Stimulated activated CD8-positive, alpha-beta memory T cell treated with anti-CD3 and anti-CD28 coated beads, Interleukin-15, amount 100 ng/mL, for 4 hours (primary cell): ENCODE results near the gene ZER1.
"Not testable (repeated sequence)": the region's sequence is repeated elsewhere in the genome, so short reads cannot be mapped to it uniquely, and the experiment has no call there.

Experiments
- DNase-seq, 2 donors: peaks; one replicate each; pipeline ENCODE4 v3.0.0-alpha.2; 2020; ENCODE audit warnings: low read depth in 2 of 2

ZER1 gene

DNA sequence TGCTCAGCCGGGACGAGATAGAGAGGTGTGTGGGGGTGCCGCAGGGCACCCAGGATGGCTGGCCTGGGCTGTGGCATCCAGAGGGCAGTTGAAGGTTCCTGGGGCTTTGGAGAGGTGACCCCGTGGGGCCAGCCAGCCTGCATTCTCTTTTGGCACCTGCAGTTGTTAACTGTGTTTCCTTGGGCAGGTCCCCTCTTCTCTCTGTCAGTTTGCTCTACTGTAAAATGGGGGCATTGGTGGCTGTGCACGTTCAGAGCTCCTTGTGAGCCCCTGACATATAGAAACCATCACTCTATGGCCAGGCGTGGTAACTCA, 56.3 kb downstream of the ZER1 start:
- no peak for DNase-seq

DNA sequence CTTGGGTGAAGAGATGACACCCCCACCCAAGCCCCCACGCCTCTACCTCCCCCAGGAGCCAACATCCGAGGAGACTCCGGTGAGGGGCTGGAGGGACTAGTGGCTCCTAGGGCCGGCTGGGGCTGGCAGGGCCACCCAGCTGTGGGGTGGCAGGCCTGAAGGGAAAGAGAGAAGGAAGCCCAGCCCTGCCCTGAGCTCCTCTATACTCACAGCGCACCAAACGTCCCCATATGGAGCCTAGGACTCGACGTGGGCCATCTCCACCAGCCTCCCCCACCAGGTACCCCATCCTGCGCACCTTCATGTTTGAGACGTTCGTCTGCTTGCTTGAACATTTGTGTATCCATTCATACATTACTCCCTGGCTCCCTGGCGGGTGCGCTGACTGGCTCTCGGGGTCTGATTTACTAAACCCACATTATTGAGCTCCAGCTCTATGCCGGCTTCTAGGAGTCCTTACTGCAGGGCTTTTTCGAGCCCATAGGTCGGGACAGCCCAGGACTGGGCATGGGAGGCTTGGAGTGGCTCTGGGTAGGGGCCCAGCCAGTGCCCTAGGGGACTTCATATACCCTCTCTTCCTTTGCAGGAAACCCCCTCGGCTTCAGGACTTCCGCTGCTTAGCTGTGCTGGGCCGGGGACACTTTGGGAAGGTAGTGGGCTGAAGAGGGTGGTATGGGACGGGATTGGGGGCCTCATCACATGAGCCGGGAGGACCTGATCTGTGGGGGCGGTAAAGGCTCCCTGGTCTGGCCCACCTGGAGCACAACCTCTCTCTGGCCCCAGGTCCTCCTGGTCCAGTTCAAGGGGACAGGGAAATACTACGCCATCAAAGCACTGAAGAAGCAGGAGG, 56.9 kb downstream of the ZER1 start:
- DNase-seq = no peak

DNA sequence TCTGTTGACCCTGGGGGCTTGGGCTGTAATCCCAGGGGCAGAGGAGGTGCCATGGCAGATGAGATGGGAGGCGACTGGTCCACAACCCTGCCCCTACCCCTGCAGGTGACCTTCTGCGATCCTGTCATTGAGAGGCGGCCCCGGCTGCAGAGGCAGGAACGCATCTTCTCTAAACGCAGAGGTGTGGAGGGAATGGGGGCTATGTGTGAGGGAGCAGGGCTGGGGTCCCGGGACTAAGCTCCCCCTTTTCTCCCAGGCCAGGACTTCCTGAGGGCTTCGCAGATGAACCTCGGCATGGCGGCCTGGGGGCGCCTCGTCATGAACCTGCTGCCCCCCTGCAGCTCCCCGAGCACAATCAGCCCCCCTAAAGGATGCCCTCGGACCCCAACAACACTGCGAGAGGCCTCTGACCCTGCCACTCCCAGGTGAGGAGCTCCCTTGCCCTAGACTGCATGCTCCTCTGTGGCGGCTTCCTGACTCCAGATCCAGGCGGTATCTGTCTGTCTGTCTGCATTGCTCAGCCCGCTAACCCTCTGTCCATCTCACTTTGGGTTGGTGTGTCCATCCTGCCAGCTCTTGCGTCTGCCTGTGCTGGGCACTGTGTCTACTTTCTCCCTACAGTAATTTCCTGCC, 57.7 kb downstream of the ZER1 start:
- DNase-seq = no peak

DNA sequence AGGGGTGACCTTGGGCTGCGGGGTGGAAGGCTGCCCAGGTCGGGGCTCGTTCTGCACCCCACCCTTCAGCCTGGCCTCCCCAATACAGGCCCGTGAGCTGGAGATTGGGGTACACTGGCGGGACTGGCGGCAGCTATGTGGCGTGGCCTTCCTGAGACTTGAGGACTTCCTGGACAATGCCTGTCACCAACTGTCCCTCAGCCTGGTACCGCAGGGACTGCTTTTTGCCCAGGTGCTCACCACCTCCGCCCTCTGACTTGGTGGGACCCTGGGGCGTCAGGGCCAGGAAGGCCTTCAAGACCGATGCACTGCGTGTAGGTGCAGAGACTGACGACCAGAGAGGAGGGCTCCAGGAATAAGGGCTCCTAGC, 58.3 kb downstream of the ZER1 start:
- no peak for DNase-seq

DNA sequence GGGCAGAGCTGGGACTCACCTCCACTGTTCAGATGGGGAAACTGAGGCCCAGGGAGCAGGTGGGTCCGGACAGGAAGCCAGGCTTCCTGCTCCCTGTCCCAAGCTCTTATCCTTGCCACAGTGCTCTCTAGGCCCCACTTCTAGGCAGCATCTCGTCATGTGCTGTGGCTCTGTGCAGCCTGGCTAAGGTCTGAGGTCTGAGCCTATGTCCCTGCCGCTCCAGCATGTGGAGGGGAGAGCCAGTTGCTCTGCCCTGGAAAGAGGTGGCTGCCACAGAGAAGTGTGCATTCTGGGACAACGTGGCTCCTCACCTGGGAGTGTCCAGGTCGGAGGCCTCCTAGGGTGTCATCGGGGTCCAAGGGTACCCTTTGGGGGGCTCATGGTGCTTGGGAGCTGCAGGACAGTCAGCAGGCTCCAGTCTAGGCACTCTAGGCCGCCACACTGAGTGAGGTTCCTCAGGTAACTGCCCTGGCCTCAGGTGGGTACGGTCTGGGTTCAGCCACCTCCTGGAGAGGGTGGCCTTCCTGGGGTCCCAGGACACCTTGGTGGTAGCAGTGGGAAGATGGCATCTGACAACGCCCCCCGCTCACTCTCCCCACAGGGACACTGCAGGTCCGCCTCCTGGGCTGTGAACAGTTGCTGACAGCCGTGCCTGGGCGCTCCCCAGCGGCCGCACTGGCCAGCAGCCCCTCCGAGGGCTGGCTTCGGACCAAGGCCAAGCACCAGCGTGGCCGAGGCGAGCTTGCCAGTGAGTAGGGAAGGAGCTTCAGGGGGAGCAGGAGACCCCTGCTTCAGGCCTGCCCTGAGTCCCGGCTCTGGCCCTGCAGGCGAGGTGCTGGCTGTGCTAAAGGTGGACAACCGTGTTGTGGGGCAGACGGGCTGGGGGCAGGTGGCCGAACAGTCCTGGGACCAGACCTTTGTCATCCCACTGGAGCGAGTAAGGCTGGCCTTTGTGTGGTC, 59.0 kb downstream of the ZER1 start:
- DNase-seq = no peak

DNA sequence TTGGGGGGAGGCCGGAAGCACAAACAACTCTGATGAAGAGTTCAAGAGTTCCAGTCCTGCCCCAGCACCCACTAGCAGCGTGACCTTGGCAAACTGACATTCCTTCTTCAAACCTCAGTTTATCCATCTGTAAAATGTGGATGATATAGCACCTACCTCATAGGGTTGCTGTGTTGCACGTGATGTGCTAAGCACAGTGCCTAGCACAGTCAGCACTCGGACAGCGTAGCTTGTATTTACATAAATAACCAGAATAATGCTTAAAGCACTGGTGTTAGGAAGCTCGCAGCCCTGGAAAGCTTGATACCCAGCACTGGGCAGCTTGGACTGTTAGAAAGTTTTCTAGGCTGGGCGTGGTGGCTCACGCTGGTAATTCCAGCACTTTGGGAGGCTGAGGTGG, 64.3 kb downstream of the ZER1 start:
- no peak for DNase-seq

DNA sequence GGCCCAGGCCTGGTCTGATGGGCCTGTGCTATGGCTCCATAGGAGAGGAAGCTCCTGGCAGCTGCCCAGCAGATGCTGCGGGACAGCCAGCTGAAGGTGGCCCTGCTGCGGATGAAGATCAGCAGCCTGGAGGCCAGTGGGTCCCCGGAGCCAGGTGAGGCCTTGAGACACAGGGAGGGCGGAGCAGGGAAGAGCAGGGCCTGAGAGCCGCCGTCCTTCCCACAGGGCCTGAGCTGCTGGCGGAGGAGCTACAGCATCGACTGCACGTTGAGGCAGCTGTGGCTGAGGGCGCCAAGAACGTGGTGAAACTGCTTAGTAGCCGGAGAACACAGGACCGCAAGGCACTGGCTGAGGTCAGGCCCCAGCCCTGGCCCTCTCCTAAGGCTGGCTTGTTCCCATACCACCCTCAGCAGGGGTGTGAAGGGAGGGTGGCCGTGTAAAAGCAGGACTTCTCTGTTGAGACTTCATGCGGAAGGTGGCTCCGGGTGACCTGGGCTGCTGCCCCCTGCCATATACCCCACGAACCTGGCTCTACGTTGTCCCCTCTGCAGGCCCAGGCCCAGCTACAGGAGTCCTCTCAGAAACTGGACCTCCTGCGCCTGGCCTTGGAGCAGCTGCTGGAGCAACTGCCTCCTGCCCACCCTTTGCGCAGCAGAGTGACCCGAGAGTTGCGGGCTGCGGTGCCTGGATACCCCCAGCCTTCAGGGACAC, 64.9 kb downstream of the ZER1 start:
- no peak for DNase-seq

DNA sequence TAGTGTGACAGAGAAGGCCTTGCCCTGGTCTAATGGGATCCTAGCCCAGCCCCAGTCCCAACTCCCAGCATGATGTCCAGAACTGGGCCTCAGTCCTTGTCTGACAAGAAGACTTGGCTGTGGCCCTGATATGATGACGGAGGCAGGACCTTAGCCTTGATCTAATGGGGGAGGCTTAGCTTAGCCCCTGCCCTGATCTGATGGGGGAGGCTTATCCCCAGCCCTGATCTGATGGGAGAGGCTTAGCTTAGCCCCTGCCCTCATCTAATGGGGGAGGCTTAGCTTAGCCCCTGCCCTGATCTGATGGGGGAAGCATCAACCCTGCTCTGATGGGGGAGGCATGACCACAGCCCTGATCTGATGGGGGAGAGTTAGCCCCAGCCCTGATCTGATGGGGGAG, 65.7 kb downstream of the ZER1 start:
- DNase-seq = no peak

DNA sequence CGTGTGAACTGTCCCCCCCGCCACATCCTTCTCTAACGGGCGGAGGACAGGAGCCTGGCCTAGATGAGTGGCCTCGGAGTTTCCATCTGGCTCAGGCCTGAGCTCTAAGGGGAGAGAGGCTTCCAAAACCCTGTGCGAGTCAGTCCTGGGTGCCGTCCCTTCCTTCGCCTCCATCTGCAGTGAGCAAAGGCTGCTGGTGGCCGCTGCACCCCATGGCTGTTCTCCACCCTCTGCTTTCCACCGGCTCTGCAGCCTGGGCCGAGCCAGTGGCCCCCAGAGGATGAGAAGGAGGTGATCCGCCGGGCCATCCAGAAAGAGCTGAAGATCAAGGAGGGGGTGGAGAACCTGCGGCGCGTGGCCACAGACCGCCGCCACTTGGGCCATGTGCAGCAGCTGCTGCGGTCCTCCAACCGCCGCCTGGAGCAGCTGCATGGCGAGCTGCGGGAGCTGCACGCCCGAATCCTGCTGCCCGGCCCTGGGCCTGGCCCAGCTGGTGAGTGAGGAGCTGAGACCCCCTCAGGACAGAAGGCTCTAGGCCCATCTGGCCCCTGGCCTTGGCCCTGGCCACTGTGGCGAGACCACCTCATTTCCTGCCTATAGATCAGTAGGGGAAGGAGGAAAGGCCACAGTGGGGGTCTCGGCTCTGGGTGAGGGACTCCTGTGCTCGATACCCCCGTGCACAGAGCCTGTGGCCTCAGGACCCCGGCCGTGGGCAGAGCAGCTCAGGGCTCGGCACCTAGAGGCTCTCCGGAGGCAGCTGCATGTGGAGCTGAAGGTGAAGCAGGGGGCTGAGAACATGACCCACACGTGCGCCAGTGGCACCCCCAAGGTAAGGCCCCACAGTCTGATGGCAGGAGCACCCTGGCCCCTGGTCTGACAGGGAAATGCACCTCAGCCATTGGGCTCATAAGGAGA, 66.4 kb downstream of the ZER1 start:
- no peak for DNase-seq

DNA sequence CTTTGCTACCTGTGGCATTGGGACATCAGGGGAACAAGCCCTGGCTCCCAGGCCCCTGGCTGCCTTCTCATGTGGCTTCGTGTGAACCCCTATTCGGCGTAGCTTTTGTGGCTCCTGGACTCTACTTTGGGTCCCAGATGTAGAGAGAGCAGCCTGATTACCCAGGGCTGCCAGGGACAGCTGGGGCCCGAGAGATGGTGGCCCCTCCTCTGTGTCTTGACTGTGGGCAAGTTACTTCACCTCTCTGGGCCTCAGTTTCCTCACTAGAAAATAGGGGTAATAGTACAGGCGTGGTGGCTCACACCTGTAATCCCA, 67.4 kb downstream of the ZER1 start:
- DNase-seq = no peak

DNA sequence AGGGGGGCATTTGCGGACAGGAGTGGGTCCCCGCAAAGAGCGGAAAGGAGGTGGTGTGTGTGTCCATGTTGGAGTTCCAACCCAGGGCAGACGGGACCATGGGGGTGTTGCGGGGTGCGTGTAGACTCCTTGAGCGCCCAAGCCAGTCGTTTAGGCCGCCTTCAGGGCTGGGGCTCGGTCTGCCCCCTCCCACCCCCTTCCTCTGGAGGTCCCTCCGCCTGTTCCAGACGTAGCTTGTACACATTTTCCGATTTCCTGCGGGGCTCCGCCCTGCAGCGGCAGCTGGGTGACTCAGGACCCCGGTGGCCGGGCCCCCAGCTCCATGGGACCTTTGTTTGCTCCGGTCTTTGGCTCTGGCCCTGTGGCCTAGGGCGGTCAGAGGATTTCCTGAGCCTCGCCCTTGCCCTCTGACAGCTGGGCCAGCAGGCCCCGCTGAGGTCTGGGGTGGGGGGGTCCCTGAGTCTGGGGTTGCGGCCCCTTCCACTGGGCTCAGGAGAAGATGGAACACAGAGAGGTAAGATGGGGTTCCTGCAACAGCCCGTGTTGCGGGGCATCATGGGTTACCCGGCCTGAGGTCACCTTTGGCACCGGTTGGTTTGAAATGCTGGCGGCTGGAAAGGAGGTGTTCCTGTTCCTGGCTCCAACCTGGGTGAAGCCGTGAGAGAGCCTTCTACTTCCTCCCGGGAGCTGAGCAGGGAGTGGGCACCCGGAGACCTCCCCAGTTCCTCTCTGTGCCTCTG, 67.9 kb downstream of the ZER1 start:
- DNase-seq = no peak

DNA sequence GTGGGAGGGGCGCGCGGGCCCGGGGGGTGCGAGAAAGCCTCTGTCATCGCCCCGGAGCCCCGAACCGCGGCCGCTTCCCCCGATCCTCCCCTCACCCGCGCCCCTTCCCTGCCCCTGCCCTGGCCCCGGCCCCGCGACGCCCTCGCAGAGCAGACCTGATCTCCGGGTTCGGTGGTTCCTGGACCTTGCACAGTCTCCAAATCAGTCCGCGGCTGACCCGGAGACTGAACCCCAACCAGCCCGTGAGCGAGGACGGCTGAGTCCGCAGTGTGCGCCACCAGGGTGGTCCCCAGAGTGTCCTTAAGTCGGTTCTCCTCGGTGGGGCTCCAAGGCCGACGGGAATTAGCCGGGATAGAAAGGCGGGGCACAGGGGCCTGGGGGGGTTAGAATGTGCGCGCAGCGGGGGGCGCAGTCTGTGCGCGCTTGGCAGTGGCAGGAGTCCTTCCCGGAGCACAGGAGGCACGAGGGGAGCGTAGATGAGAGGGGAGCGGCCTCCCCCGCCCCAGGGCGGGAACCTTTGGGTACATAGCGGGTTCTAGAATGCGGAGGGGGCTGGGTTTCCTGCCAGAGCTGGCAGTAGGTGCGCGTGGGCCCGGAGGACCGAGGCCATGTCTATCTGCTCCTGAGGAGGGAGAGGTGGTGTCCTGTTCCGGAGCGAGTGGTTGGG, 68.6 kb downstream of the ZER1 start:
- no peak for DNase-seq

DNA sequence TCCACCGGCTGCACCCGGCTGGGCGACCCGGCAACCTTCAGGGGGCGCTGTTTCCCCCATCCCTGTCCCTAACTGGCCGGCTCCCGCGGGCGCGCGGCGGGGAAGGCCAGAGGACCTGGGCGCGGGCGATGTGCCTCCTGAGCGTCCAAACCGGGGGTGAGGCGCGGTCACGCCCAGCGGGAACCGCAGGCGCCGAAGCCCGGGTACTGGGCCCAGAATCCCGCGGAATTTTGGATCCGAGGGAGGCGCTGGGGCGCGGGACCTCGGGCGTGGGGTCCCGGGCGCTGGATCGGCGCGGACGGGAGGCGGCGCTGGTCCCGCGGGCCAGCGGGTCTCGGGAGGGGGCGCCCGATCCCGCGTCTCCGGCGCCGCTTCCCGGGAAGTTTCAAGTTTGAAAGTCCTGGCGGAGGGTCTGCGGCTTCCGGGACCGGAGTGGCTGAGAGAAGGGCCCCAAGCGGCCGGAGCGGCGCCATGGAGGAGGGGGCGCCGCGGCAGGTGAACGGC, 69.2 kb downstream of the ZER1 start, which contains the start of gene PKN3:
Gene PKN3 (plus strand): TSS at position 59 of the 504 bp plus-strand sequence. CDS start 413 bp downstream, at position 472.
- DNase-seq = peak; percentile 59 to 60

DNA sequence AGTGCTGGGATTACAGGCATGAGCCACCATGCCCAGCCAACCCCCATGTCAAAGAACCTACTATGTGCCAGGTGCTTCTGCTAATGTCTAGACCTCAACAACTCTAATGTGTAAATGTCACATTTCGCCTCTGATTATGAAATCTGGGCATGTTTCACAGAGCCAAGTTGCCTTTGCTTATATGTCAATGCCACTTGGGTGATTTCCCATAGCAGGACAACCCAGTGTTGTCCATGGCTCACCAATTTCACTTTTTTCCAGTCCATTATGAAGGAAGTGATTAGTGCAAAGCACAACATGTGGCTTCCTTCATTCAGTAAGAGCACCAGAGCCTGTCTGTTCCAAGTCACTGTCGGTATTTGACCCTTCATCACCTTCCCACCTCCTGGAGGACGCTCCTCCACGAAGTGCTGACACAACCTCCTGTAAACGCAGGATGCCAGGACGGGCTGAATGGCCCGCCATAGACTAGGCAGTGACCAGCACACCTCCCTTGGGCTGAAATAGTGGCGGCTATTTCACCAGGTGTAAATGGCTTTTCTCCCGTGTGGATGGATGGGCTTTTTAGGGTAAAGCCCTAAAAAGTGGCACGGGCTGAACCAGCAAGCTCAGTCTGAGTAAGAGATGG, 70.4 kb downstream of the ZER1 start:
- no peak for DNase-seq

DNA sequence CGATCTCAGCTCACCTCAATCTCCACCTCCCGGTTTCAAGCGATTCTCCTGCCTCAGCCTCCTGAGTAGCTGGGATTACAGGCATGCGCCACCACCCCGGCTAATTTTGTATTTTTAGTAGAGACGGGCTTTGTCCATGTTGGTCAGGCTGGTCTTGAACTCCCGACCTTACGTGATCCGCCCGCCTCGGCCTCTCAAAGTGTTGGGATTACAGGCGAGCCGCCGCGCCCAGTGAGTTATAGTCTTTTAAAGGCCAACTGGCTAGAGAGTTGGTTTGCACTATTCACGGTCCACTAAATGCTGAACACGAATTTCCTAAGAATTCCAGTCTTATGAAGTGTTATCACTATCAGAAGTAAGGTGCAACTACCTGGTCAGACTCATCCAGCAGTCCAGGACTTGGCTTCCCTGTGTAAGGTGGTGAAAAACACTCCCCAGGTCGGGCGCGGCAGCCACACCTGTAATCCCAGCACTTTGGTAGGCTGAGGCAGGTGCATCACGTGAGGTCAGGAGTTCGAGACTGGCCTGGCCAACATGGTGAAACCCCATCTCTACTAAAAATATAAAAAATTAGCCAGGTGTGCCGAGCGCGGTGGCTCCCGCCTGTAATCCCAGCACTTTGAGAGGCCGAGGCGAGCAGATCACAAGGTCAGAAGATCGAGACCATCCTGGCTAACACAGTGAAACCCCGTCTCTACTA, 72.5 kb downstream of the ZER1 start:
- DNase-seq = not testable (repeated sequence)

DNA sequence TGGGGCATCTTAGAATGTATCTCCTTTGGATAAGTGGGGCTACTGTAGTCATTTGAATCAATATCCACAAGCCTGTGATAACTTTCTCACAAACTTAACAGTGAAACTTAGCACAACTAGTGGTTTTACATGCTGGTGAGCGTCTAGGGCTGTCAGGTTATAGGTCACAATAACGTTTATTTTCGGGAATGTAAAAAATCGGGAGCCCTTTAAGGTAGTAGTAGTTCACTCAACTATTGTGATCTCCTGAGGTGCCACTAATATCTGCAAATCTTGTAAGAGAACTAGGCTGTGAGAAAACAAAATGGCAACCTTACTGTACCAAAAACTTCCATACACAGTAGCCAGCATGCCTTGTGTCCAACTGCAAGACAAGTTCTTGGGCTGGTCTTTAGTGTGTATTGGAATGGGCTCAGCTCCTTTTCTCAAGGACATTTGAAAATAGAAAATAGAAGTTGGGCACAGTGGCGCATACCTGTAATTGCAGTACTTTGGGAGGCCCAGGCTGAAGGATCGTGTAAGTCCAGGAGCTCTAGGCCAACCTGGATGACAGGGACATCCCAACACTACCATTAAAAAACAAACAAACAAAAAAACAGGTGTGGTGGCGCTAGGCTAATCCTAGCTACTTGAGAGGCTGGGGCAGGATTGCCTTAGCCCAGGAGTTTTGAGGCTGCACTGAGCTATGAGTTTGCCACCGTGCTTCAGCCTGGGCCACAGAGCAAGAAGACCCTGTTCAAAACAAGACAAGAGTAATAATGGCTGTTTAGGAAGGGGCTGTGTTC, 74.6 kb downstream of the ZER1 start:
- DNase-seq = no peak

DNA sequence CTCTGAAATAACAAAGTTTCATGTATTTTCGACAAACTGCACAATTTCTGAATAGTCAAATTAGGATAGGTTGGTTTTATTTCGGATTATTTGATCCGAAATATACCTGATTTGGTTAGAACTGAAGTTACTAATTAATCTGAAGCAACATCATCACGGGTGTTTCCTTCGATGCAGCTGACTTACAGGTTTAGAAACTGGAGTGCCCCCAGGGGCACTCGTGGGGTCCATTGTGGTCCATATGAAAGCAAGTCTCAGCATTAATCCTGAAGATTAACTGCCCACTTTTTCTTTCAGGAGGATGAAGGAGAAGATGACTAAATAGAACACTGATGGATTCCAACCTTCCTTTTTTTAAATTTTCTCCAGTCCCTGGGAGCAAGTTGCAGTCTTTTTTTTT, 77.4 kb downstream of the ZER1 start:
- DNase-seq = no peak
